Transverse colon (tissue), 4 donors: ENCODE measurements around the gene GIMAP8. TPM values are rescaled to one million over a fixed set of nuclear protein-coding genes. Genes with fewer than 3 reads are reported as not detected.

ENCODE experiments used
- DNase-seq: peaks from one replicate; pipeline ENCODE4 v3.0.0-alpha.2; 2019
- H3K27ac ChIP-seq, 4 donors: fragments of 200-600 bp; sonication (generic); 2 replicates each; pipeline ENCODE4 v1.5.1; 2016 to 2018; ENCODE audit warnings: inconsistent platforms in 4 of 4
- H3K27me3 ChIP-seq: fragments of 200-600 bp; sonication (generic); 2 replicates; pipeline ENCODE4 v1.5.1; 2017; ENCODE audit warnings: inconsistent platforms
- H3K36me3 ChIP-seq, 4 donors: fragments of 200-600 bp; sonication (generic); 2 replicates each; pipeline ENCODE4 v1.5.1; 2017 to 2019; ENCODE audit warnings: inconsistent platforms in 4 of 4
- H3K4me1 ChIP-seq, 4 donors: fragments of 200-600 bp; sonication (generic); 2 replicates each; pipeline ENCODE4 v1.5.1; 2017 to 2020; ENCODE audit warnings: inconsistent platforms in 4 of 4
- H3K4me3 ChIP-seq, 4 donors: fragments of 200-600 bp; sonication (generic); 1 replicate in 1 of 4; 2 replicates in 3 of 4; pipeline versions ENCODE4 v1.5.1 to v1.6.1; 2017 to 2019; ENCODE audit warnings: inconsistent platforms in 4 of 4
- H3K9me3 ChIP-seq, 2 donors: fragments of 200-600 bp; sonication (generic); 2 replicates each; pipeline ENCODE4 v1.5.1; 2017 to 2019; ENCODE audit warnings: inconsistent platforms in 2 of 2
- CTCF ChIP-seq, 5 experiments: fragments of 200-600 bp in 3 of 5; fragments of 450-650 bp in 2 of 5; sonication (generic) in 3 of 5; IDR thresholded peaks; 1 replicate in 2 of 5; 2 replicates in 3 of 5; pipeline ENCODE4 v1.5.1; 2016 to 2017; ENCODE audit warnings: antibody characterized with exemption in 5 of 5, inconsistent platforms in 3 of 5, mild to moderate bottlenecking in 2 of 5, moderate library complexity in 1 of 5
- EP300 ChIP-seq: sonication (generic); formaldehyde crosslinking; IDR thresholded peaks from one replicate; pipeline ENCODE4 v1.6.1; 2017; ENCODE audit warnings: antibody characterized with exemption, low read depth
- POLR2A ChIP-seq: fragments of 450-650 bp; IDR thresholded peaks from one replicate; pipeline ENCODE4 v1.6.1; 2016; ENCODE audit warnings: antibody characterized with exemption, mild to moderate bottlenecking, moderate library complexity
- POLR2AphosphoS5 ChIP-seq, 3 donors: sonication (generic); formaldehyde crosslinking; IDR thresholded peaks; one replicate each; pipeline ENCODE4 v1.6.1; 2016; ENCODE audit warnings: antibody characterized with exemption in 3 of 3
- WGBS, 2 donors: methylation state at CpG; one replicate each; pipeline ENCODE4 v1.1.5; 2018; ENCODE audit warnings: low coverage in 1 of 2; 5-methylcytosine and 5-hydroxymethylcytosine counted together
- in situ Hi-C, 4 donors: fragments of 200-750 bp; cut with MboI; loops; one replicate each; pipeline versions ENCODE4 v1.15.0 to v1.15.1; 2017; ENCODE audit warnings: low sequenced_read_pairs in 3 of 4, low pct_ligation_motif_present in 1 of 4, low pct_unique_long_range_greater_than_20kb in 1 of 4
- intact Hi-C: fragments of 100-400 bp; cut with DNase I; formaldehyde crosslinking; loops from one replicate; pipeline ENCODE4 v1.15.1; 2023; ENCODE audit warnings: low total_unique reads
- total RNA-seq, 4 donors: library from RNA; depleted of rRNA; stranded (reverse); fragments of >200 nt; gene quantifications; one replicate each; pipeline ENCODE4 v1.1.0, GENCODE V29; 2016

Gene GIMAP8
- total RNA-seq, 4 donors from 2014 or later: 1.5 to 4.3 (median 2.9) TPM

- 80 to 82% methylated on average over 2 to 8 of the region's 8 CpGs for WGBS, 2 donors
- no peak for TF ChIP-seq EP300
- TF ChIP-seq POLR2AphosphoS5 (IDR thresholded peaks at IDR 0.05): no peak
- TF ChIP-seq CTCF (IDR thresholded peaks at IDR 0.05): no peak
- TF ChIP-seq POLR2A: no peak
- Histone ChIP-seq H3K36me3 (no peaks in the 10 kb centered on the region), H3K27me3 (no peaks in the 10 kb centered on the region), H3K27ac (peak overlapping the region in 2 of 4 donors; percentile 32 to 36), H3K9me3 (no peaks in the 10 kb centered on the region), H3K4me1 (peaks cover 0 to 2% (median 1%) of the 10 kb centered on the region in 4 donors), H3K4me3 (no peak overlapping the region)
- no peak for DNase-seq
- intact Hi-C loops (no loop called here), in situ Hi-C loops (loop anchor here in 2 of 4 donors (25.0 kb wide), 2 partner anchors 453 to 553 kb away; partner anchors contain the start of genes KCNH2 (in 1 of the 2) and NOS3 (in 1 of the 2))
These were observed 16.2 kb upstream of the GIMAP8 start for GRCh38 chr7:150434240-150434639.

- intact Hi-C loops (no loop called here), in situ Hi-C loops (loop anchor here in 2 of 4 donors (25.0 kb wide), 2 partner anchors 452 to 552 kb away; partner anchors contain the start of genes KCNH2 (in 1 of the 2) and NOS3 (in 1 of the 2))
- Histone ChIP-seq H3K4me3 (no peak overlapping the region), H3K27me3 (no peaks in the 10 kb centered on the region), H3K27ac (peak overlapping the region in 3 of 4 donors; percentile 29 to 72 (median 36)), H3K36me3 (no peaks in the 10 kb centered on the region), H3K9me3 (no peaks in the 10 kb centered on the region), H3K4me1 (no peaks in the 10 kb centered on the region)
- TF ChIP-seq EP300: no peak
- no peak for TF ChIP-seq CTCF (IDR thresholded peaks at IDR 0.05)
- no peak for TF ChIP-seq POLR2A
- no peak for TF ChIP-seq POLR2AphosphoS5 (IDR thresholded peaks at IDR 0.05)
- DNase-seq: no peak
- 20 to 67% methylated on average over 1 to 4 of the region's 4 CpGs for WGBS, 2 donors
These were observed 15.4 kb upstream of the GIMAP8 start for GRCh38 chr7:150435047-150435389.

DNA sequence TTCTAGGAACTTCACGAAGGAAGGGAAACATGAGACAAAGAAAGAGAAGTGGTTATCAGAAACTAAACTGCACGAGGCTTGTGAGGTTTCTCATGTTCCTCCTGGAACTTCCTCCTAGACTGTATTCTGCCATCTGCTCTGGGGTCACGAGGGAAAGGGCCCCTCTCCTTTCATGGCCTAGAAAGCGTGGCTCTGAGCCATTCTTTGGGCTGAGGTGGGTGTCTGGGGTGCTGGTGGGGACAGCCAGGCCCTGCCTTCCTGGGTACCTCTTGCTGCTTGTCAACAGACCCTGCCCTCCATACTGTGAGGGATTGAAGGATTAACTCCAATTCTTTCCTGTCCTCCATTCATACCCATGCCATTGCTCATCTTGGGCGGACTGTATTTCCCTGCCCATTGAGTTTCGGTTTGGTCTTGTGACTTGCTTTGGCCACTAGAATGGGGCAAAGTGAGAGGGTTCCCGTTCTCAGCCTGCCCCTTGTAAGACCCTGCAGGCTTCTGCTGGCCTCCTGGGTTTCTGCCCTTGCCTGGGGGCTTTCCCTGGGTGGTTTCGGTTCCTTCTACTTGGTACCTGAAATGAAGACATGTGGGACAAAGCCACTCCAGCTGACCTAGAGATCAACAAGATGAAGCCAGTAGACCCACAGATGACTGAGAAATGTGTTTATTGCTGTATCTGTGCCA, 14.9 kb upstream of the GIMAP8 start:
- H3K4me1 ChIP-seq: no peaks in the 10 kb centered on the region
- no peaks in the 10 kb centered on the region for H3K36me3 ChIP-seq
- H3K9me3 ChIP-seq: no peaks in the 10 kb centered on the region
- peak; percentile 77 for DNase-seq
- TF ChIP-seq EP300 (no peak), POLR2AphosphoS5 (IDR thresholded peaks at IDR 0.05) (no peak), POLR2A (no peak), CTCF (IDR thresholded peaks at IDR 0.05) (no peak)
- no peaks in the 10 kb centered on the region for H3K27me3 ChIP-seq
- WGBS, 2 donors: 57 to 62% methylated on average over 1 to 8 of the region's 8 CpGs
- in situ Hi-C loops (loop anchor here in 2 of 4 donors (25.0 kb wide), 2 partner anchors 452 to 552 kb away; partner anchors contain the start of genes KCNH2 (in 1 of the 2) and NOS3 (in 1 of the 2)), intact Hi-C loops (no loop called here)
- no peak overlapping the region for H3K4me3 ChIP-seq
- H3K27ac ChIP-seq: peak overlapping the region in 3 of 4 donors; percentile 29 to 72 (median 62)

- Histone ChIP-seq H3K4me3 (no peak overlapping the region), H3K27me3 (no peaks in the 10 kb centered on the region), H3K4me1 (no peaks in the 10 kb centered on the region), H3K9me3 (peaks cover 10 to 11% of the 10 kb centered on the region in 2 donors), H3K27ac (no peak overlapping the region), H3K36me3 (no peaks in the 10 kb centered on the region)
- WGBS, 2 donors: 62 to 74% methylated on average over 2 of the region's 2 CpGs
- DNase-seq: no peak
- in situ Hi-C loops: loop anchor here in 2 of 4 donors (10.0 to 25.0 kb wide), 3 partner anchors 315 to 547 kb away; partner anchors contain the start of genes KCNH2 (in 1 of the 2) and NOS3 (in 1 of the 2)
- intact Hi-C loops: no loop called here
- no peak for TF ChIP-seq CTCF (IDR thresholded peaks at IDR 0.05)
- TF ChIP-seq POLR2A: no peak
- TF ChIP-seq POLR2AphosphoS5 (IDR thresholded peaks at IDR 0.05): no peak
- no peak for TF ChIP-seq EP300
These were observed 10.5 kb upstream of the GIMAP8 start for GRCh38 chr7:150439967-150440366.
